ENCODE data around the gene CSAD. TPM values are rescaled to one million over a fixed set of nuclear protein-coding genes. Genes with fewer than 3 reads are reported as not detected.
A peak's percentile ranks its signal among the peaks of the same experiment; 100 is the strongest.
"Not testable (repeated sequence)": the region's sequence is repeated elsewhere in the genome, so short reads cannot be mapped to it uniquely, and the experiment has no call there.

The CSAD gene
- total and polyA plus RNA-seq, 2 experiments from 2014 or later, result 7.2 to 29.4 TPM

DNA sequence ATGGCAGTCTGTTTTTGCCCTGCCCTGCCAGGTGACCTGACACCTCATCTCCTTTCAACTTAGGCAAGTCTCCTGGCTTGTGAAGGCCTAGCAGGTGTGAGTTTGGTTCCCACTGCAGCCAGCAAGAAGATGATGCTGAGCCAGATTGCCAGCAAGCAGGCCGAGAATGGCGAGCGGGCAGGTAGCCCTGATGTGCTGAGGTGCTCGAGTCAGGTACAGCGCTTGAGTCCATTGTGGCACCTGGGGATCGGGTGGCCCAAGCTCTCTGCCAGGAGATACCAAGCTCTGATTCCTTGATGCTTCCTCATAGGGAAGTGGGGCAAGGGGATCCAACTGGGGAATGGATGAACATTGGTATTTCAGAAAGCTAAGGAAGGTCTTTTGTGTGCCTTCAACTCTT is 4.1 kb upstream of the CSAD start:
- DNase-seq (ENCODE audit: low read depth in 1 of 2, low spot score in 1 of 2), result no peak
- H3K27ac ChIP-seq, result no peak overlapping the region
- TF ChIP-seq, protein P1, sequence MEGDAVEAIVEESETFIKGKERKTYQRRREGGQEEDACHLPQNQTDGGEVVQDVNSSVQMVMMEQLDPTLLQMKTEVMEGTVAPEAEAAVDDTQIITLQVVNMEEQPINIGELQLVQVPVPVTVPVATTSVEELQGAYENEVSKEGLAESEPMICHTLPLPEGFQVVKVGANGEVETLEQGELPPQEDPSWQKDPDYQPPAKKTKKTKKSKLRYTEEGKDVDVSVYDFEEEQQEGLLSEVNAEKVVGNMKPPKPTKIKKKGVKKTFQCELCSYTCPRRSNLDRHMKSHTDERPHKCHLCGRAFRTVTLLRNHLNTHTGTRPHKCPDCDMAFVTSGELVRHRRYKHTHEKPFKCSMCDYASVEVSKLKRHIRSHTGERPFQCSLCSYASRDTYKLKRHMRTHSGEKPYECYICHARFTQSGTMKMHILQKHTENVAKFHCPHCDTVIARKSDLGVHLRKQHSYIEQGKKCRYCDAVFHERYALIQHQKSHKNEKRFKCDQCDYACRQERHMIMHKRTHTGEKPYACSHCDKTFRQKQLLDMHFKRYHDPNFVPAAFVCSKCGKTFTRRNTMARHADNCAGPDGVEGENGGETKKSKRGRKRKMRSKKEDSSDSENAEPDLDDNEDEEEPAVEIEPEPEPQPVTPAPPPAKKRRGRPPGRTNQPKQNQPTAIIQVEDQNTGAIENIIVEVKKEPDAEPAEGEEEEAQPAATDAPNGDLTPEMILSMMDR (IDR thresholded peaks at IDR 0.05; ENCODE audit: low read depth, low read length), result no peak
- peaks cover 17% of the 10 kb centered on the region for H3K4me1 ChIP-seq (ENCODE audit: low read depth)
- H3K36me3 ChIP-seq, result peaks cover 56% of the 10 kb centered on the region
- H3K4me3 ChIP-seq, result no peak overlapping the region
- no peaks in the 10 kb centered on the region for H3K27me3 ChIP-seq
- no peaks in the 10 kb centered on the region for H3K9me3 ChIP-seq (ENCODE audit: low read depth)

GRCh38 chr12:53182903-53183302 is 2.2 kb upstream of the CSAD start:
- H3K4me1 ChIP-seq (ENCODE audit: low read depth), result peaks cover 25% of the 10 kb centered on the region
- peaks cover 54% of the 10 kb centered on the region for H3K36me3 ChIP-seq
- no peak overlapping the region for H3K4me3 ChIP-seq
- H3K9me3 ChIP-seq (ENCODE audit: low read depth), result no peaks in the 10 kb centered on the region
- no peak overlapping the region for H3K27ac ChIP-seq
- TF ChIP-seq, protein P1 (IDR thresholded peaks at IDR 0.05; ENCODE audit: low read depth, low read length), result no peak
- no peaks in the 10 kb centered on the region for H3K27me3 ChIP-seq
- DNase-seq (ENCODE audit: low read depth in 1 of 2, low spot score in 1 of 2), result peak in 1 of 2 donors; percentile 27

- Histone ChIP-seq H3K36me3 (peaks cover 45% of the 10 kb centered on the region), H3K27ac (no peak overlapping the region), H3K4me1 (ENCODE audit: low read depth) (peaks cover 25% of the 10 kb centered on the region), H3K4me3 (peak overlapping the region; percentile 51), H3K9me3 (ENCODE audit: low read depth) (no peaks in the 10 kb centered on the region), H3K27me3 (no peaks in the 10 kb centered on the region)
- no peak for DNase-seq (ENCODE audit: low read depth in 1 of 2, low spot score in 1 of 2)
- TF ChIP-seq, protein P1 (IDR thresholded peaks at IDR 0.05; ENCODE audit: low read depth, low read length), result no peak
Observed at GRCh38 chr12:53181935-53182334, 1.2 kb upstream of the CSAD start.

GRCh38 chr12:53180931-53181645 is 363 bp upstream of the CSAD start:
- DNase-seq (ENCODE audit: low read depth in 1 of 2, low spot score in 1 of 2), result peak; percentile 82 to 90
- Histone ChIP-seq H3K36me3 (peaks cover 38% of the 10 kb centered on the region), H3K4me1 (ENCODE audit: low read depth) (peaks cover 25% of the 10 kb centered on the region), H3K27me3 (no peaks in the 10 kb centered on the region), H3K4me3 (peak overlapping the region; percentile 51), H3K27ac (peak overlapping the region; percentile 91), H3K9me3 (ENCODE audit: low read depth) (no peaks in the 10 kb centered on the region)
- TF ChIP-seq, protein P1 (IDR thresholded peaks at IDR 0.05; ENCODE audit: low read depth, low read length), result no peak

DNA sequence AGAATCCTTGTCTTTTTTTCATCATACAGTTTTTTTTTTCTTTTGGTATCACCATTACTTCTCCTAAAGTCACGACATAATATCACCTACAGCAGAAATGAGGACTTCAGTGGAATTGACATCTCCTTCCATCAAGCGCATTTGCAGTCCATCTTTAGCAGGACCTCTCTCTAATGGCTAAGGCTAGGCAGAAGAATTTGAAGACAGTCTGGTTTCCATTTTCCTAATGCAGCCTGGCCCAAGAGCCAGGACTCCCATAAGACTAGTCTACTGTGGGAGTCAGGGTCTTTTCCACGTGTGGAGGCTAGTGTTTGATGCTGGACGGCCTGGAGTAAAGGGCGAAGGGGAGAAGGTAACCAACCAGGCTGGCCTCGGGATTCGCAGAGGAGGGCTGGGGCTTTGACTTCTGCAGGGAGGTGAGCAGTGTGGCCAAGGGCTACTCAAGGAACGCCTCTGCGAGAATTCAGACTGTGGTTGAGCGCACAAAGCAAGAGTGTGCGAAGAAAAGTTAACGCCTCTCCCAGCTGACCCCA is 972 bp downstream of the CSAD start:
- DNase-seq (ENCODE audit: low read depth in 1 of 2, low spot score in 1 of 2), result no peak
- no peaks in the 10 kb centered on the region for H3K9me3 ChIP-seq (ENCODE audit: low read depth)
- H3K27ac ChIP-seq, result peak overlapping the region; percentile 91
- peak overlapping the region; percentile 51 for H3K4me3 ChIP-seq
- no peaks in the 10 kb centered on the region for H3K27me3 ChIP-seq
- peaks cover 27% of the 10 kb centered on the region for H3K36me3 ChIP-seq
- peaks cover 35% of the 10 kb centered on the region for H3K4me1 ChIP-seq (ENCODE audit: low read depth)
- TF ChIP-seq, protein P1 (IDR thresholded peaks at IDR 0.05; ENCODE audit: low read depth, low read length), result no peak

DNA sequence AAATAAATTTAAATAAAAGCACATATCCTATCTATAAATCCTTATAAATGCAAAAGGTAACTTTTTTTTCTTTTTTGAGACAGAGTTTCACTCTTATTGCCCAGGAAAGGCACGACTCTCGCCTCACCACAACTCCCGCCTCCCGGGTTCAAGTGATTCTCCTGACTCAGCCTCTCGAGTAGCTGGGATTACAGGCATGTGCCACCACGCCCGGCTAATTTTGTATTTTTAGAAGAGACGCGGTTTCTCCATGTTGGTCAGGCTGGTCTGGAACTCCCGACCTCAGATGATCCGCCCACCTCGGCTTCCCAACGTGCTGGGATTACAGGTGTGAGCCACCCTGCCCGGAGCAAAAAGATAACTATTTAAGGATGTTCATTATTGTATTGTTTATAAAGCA is 1.9 kb downstream of the CSAD start:
- Histone ChIP-seq H3K27ac (peak overlapping the region; percentile 91), H3K4me1 (ENCODE audit: low read depth) (peaks cover 35% of the 10 kb centered on the region), H3K36me3 (peaks cover 21% of the 10 kb centered on the region)
- not testable (repeated sequence) for H3K9me3 ChIP-seq (ENCODE audit: low read depth); DNase-seq (ENCODE audit: low read depth in 1 of 2, low spot score in 1 of 2); H3K4me3 ChIP-seq; H3K27me3 ChIP-seq

DNA sequence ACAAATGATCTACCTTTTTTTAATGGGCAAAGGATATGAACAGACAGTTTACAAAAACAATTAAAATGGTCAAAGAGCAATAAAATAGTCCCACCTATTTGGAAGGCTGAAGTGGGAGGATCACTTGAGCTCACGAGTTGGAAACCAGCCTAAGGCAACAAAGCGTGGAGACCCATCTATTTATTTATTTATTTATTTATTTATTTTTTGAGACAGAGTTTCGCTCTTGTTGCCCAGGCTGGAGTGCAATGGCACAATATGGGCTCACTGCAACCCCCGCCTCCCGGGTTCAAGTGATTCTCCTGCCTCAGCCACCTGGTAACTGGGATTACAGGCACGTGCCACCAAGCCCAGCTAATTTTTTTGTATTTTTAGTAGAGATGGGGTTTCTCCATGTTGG is 3.3 kb downstream of the CSAD start:
- peaks cover 30% of the 10 kb centered on the region for H3K4me1 ChIP-seq (ENCODE audit: low read depth)
- not testable (repeated sequence) for H3K4me3 ChIP-seq; H3K27me3 ChIP-seq; H3K36me3 ChIP-seq; H3K9me3 ChIP-seq (ENCODE audit: low read depth); H3K27ac ChIP-seq; DNase-seq (ENCODE audit: low read depth in 1 of 2, low spot score in 1 of 2)

Data from cardiac muscle cell (in vitro differentiated cells and primary cell).